Measurements from ENCODE around the gene NETO1. TPM values are rescaled to one million over a fixed set of nuclear protein-coding genes. Genes with fewer than 3 reads are reported as not detected.

NETO1 gene
- not detected in 5 replicates for total RNA-seq (2022; extraction: Qiagen RNA extraction)

GRCh38 chr18:72867746-72868584 lies at the start of gene NETO1:
TSS of gene NETO1 (minus strand) at chr18:72867987. CDS start at chr18:72867291, 696 bp downstream.

